ENCODE measurements around the gene G6PC1.
"Not testable (repeated sequence)": the region's sequence is repeated elsewhere in the genome, so short reads cannot be mapped to it uniquely, and the experiment has no call there.

G6PC1 gene

DNA sequence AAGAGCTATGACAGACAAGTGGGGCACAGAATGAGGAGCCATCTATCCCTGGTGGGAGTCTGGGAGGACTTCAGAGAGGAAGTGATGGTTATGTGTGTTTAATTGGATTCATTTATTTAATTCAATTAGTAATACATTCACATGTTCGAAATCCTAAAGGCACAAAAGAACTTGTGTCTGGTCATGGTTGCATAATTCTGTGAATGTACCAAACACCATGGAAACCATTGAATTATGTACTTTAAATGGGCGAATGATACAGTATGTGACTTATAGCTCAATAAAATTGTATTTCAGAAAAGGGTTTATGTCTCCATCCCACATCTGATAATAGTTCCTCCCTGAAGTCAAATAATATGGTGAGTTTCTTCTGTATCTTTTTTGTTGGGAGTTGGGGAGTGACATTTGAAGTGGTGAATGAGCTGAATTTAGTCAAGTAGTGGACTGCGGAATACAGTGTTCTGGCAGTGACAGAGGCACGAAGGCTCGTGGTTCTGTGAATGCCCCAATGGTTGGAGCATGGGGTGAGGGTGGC, 19.8 kb upstream of the G6PC1 start:
- Mint-ChIP-seq H3K27ac (no peak overlapping the region), H3K4me1 (ENCODE audit: low read depth in 2 of 2) (no peaks in the 10 kb centered on the region), H3K4me3 (no peak overlapping the region), H3K27me3 (peaks cover 33 to 47% of the 10 kb centered on the region in 2 donors), H3K36me3 (ENCODE audit: insufficient read depth) (no peaks in the 10 kb centered on the region), H3K9me3 (no peaks in the 10 kb centered on the region)
- ATAC-seq (replicated peaks) (no peak), DNase-seq (no peak)

DNA sequence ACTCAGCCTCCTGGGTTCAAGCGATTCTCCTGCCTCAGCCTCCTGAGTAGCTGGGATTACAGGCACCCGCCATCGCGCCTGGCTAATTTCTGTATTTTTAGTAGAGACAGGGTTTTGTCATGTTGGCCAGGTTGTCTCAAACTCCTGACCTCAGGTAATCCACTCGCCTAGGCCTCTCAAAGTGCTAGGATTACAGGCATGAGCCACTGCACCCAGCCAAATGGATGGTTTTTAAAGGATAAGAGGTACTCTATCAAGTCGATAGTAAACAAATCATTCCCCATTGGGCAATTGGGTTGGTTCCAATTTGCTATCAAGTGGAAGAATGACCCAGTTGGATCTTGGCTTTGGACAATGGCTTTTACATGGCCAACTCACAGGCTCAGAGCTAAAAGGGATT, 18.9 kb upstream of the G6PC1 start:
- not testable (repeated sequence) for H3K36me3 Mint-ChIP-seq (ENCODE audit: insufficient read depth); DNase-seq; H3K4me3 Mint-ChIP-seq; H3K4me1 Mint-ChIP-seq (ENCODE audit: low read depth in 2 of 2); H3K9me3 Mint-ChIP-seq; ATAC-seq (replicated peaks); H3K27ac Mint-ChIP-seq
- H3K27me3 Mint-ChIP-seq, result peaks cover 40 to 49% of the 10 kb centered on the region in 2 donors

DNA sequence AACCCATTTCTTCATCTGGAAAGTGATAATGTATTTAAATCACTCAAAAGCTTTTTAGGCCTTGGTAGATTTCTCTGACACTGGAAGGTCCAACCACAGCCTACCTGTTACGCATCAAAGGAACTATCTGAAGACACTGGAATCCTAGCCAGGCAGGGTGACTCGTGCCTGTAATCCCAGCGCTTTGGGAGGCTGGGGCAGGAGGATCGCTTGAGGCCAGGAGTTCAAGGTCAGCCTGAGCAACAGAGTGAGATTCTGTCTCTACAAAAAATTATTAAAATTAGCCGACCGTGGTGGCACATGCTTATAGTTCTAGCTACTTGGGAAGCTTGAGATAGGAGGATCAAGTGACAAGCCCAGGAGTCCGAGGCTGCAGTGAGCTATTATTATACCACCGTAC, 18.4 kb upstream of the G6PC1 start:
- H3K4me3 Mint-ChIP-seq, result no peak overlapping the region
- no peak overlapping the region for H3K27ac Mint-ChIP-seq
- H3K36me3 Mint-ChIP-seq (ENCODE audit: insufficient read depth), result no peaks in the 10 kb centered on the region
- ATAC-seq (replicated peaks) (no peak), DNase-seq (no peak)
- H3K9me3 Mint-ChIP-seq, result no peaks in the 10 kb centered on the region
- no peaks in the 10 kb centered on the region for H3K4me1 Mint-ChIP-seq (ENCODE audit: low read depth in 2 of 2)
- peaks cover 37 to 49% of the 10 kb centered on the region in 2 donors for H3K27me3 Mint-ChIP-seq

GRCh38 chr17:42883802-42884558, 16.6 kb upstream of the G6PC1 start:
- no peaks in the 10 kb centered on the region for H3K36me3 Mint-ChIP-seq (ENCODE audit: insufficient read depth)
- H3K4me3 Mint-ChIP-seq, result no peak overlapping the region
- ATAC-seq (replicated peaks) (no peak), DNase-seq (no peak)
- no peaks in the 10 kb centered on the region for H3K4me1 Mint-ChIP-seq (ENCODE audit: low read depth in 2 of 2)
- peaks cover 24 to 36% of the 10 kb centered on the region in 2 donors for H3K27me3 Mint-ChIP-seq
- H3K27ac Mint-ChIP-seq, result no peak overlapping the region
- H3K9me3 Mint-ChIP-seq, result no peaks in the 10 kb centered on the region

GRCh38 chr17:42885806-42886205, 14.8 kb upstream of the G6PC1 start:
- H3K36me3 Mint-ChIP-seq (ENCODE audit: insufficient read depth); H3K4me3 Mint-ChIP-seq; DNase-seq; ATAC-seq (replicated peaks); H3K27ac Mint-ChIP-seq; H3K9me3 Mint-ChIP-seq; H3K4me1 Mint-ChIP-seq (ENCODE audit: low read depth in 2 of 2): not testable (repeated sequence)
- peaks cover 14 to 27% of the 10 kb centered on the region in 2 donors for H3K27me3 Mint-ChIP-seq

DNA sequence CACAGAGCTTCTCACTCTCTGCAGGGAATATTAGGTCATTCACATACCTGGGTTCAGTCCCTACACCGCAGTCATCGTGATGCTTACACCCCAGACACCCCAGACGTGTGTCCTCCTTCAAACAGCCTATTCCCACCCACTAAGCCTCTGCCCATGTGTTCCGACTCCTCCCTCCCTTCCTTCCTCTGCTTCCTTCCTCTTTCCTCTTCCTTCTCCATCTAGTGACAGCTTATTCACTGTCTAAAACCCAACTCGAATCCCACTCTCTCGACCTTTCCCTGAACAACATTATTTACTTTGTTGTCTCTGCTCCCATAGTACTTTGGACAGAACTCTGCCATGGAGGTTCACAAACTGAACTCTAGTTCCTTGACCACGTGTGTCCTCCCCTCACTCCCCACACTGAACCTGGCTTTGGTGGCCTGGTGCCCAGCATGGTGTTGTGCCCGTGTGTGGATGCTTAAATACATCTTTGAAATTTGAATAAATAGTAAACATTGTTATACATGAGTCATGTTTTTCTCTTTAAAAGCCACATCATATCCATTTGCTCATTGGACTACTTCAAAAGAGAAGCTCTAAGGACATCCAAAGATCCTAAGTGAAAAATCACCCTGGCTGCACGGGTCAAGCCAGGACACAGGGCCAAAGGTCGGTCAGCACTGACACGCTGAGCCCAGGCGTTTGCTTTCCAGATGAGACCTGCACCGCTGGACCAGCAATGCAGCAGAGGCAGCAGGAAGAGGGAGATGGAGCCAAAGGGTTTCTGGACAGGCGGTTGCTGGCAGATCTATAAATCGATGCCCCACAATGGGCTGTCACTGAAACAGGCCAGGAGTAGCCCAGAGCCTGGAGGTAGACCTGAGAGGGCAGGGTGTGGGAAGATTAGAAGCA, 14.1 kb upstream of the G6PC1 start:
- Mint-ChIP-seq H3K36me3 (ENCODE audit: insufficient read depth) (no peaks in the 10 kb centered on the region), H3K9me3 (no peaks in the 10 kb centered on the region), H3K27ac (no peak overlapping the region), H3K27me3 (peaks cover 13 to 27% of the 10 kb centered on the region in 2 donors), H3K4me3 (no peak overlapping the region), H3K4me1 (ENCODE audit: low read depth in 2 of 2) (no peaks in the 10 kb centered on the region)
- ATAC-seq (replicated peaks) (no peak), DNase-seq (no peak)

- no peak overlapping the region for H3K27ac Mint-ChIP-seq
- H3K9me3 Mint-ChIP-seq, result no peaks in the 10 kb centered on the region
- H3K36me3 Mint-ChIP-seq (ENCODE audit: insufficient read depth), result no peaks in the 10 kb centered on the region
Observed at GRCh38 chr17:42889809-42890208, 10.8 kb upstream of the G6PC1 start.

DNA sequence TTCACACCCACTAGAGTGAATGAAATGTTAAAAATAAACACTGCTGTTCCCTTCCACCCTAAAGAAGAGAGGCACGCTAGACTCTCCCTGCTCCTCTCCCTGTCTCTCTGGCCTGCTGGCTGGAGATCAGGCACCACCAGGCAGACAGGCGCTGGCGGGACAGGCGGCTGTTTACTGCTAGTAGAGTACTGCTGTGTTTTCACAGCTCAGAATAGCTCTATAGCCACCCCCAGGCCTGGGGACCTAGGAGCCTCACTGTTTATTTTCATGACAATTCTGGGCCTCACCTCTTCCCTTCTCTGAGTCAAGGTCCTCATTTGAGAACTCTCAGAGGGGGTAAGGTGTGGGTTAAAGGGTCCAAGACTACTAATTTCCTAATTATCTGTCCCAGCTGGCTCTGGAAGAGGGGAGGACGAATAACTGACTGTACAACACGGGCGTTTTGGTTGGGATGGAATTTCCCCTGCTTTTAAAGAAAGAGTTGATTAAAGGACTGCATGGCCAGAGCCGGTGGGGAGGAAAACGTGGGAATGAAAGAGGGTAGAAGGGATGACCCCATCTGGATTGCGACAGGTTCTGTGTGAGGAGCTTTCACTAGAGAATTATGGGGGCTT, 9.0 kb upstream of the G6PC1 start:
- Mint-ChIP-seq H3K4me1 (ENCODE audit: low read depth in 2 of 2) (no peaks in the 10 kb centered on the region), H3K27ac (no peak overlapping the region), H3K36me3 (ENCODE audit: insufficient read depth) (no peaks in the 10 kb centered on the region), H3K27me3 (peaks cover 11 to 45% of the 10 kb centered on the region in 2 donors), H3K4me3 (no peak overlapping the region), H3K9me3 (no peaks in the 10 kb centered on the region)
- DNase-seq, result no peak
- ATAC-seq (replicated peaks), result no peak

More at GRCh38 chr17:42889809-42890208, 10.8 kb upstream of the G6PC1 start:
- H3K4me1 Mint-ChIP-seq (ENCODE audit: low read depth in 2 of 2), result no peaks in the 10 kb centered on the region
- DNase-seq, result no peak
- no peak overlapping the region for H3K4me3 Mint-ChIP-seq
- ATAC-seq (replicated peaks), result no peak
- H3K27me3 Mint-ChIP-seq, result peaks cover 17 to 47% of the 10 kb centered on the region in 2 donors

GRCh38 chr17:42893359-42893758, 7.2 kb upstream of the G6PC1 start:
- no peaks in the 10 kb centered on the region for H3K4me1 Mint-ChIP-seq (ENCODE audit: low read depth in 2 of 2)
- peaks cover 8 to 53% of the 10 kb centered on the region in 2 donors for H3K27me3 Mint-ChIP-seq
- H3K27ac Mint-ChIP-seq, result no peak overlapping the region
- no peaks in the 10 kb centered on the region for H3K36me3 Mint-ChIP-seq (ENCODE audit: insufficient read depth)
- no peak for ATAC-seq (replicated peaks)
- no peak overlapping the region for H3K4me3 Mint-ChIP-seq
- no peak for DNase-seq
- H3K9me3 Mint-ChIP-seq, result no peaks in the 10 kb centered on the region

GRCh38 chr17:42894283-42895184, 6.1 kb upstream of the G6PC1 start:
- Mint-ChIP-seq H3K27me3 (peaks cover 8 to 54% of the 10 kb centered on the region in 2 donors), H3K27ac (no peak overlapping the region), H3K36me3 (ENCODE audit: insufficient read depth) (no peaks in the 10 kb centered on the region), H3K4me1 (ENCODE audit: low read depth in 2 of 2) (no peaks in the 10 kb centered on the region), H3K9me3 (no peaks in the 10 kb centered on the region), H3K4me3 (no peak overlapping the region)
- no peak for DNase-seq
- ATAC-seq (replicated peaks), result no peak

- no peaks in the 10 kb centered on the region for H3K36me3 Mint-ChIP-seq (ENCODE audit: insufficient read depth)
- H3K9me3 Mint-ChIP-seq, result no peaks in the 10 kb centered on the region
- ATAC-seq (replicated peaks), result no peak
- H3K27me3 Mint-ChIP-seq, result peaks cover 8 to 57% of the 10 kb centered on the region in 2 donors
- DNase-seq, result no peak
- no peak overlapping the region for H3K4me3 Mint-ChIP-seq
- no peak overlapping the region for H3K27ac Mint-ChIP-seq
- H3K4me1 Mint-ChIP-seq (ENCODE audit: low read depth in 2 of 2), result no peaks in the 10 kb centered on the region
Observed at GRCh38 chr17:42895185-42895555, 5.4 kb upstream of the G6PC1 start.

- peaks cover 14 to 77% of the 10 kb centered on the region in 2 donors for H3K27me3 Mint-ChIP-seq
Observed at GRCh38 chr17:42898147-42898811, 2.3 kb upstream of the G6PC1 start.

More at GRCh38 chr17:42898147-42898811, 2.3 kb upstream of the G6PC1 start:
- no peaks in the 10 kb centered on the region for H3K4me1 Mint-ChIP-seq (ENCODE audit: low read depth in 2 of 2)
- no peaks in the 10 kb centered on the region for H3K9me3 Mint-ChIP-seq
- H3K36me3 Mint-ChIP-seq (ENCODE audit: insufficient read depth), result no peaks in the 10 kb centered on the region
- no peak overlapping the region for H3K4me3 Mint-ChIP-seq
- DNase-seq (no peak), ATAC-seq (replicated peaks) (no peak)
- no peak overlapping the region for H3K27ac Mint-ChIP-seq

Data from effector memory CD8-positive, alpha-beta T cell (primary cell).